SU-DHL-6 (cell line): ENCODE results near the gene HHATL.

Experiments used
- H2AFZ ChIP-seq: fragments of 200-600 bp; sonication (generic); 2 replicates; pipeline ENCODE4 v1.6.1; 2014; ENCODE audit warnings: low read depth, mild to moderate bottlenecking, moderate library complexity, mixed read lengths, antibody characterized with exemption, low read length; ENCODE audit not compliant: severe bottlenecking
- H3F3A ChIP-seq: fragments of 200-600 bp; shearing (Covaris generic); 2 replicates; pipeline ENCODE4 v1.6.0; 2016; ENCODE audit warnings: antibody characterized with exemption, mild to moderate bottlenecking; ENCODE audit not compliant: insufficient read depth
- H3K27ac ChIP-seq: fragments of 200-600 bp; sonication (generic); 2 replicates; pipeline ENCODE4 v1.5.1; 2016; ENCODE audit warnings: low read depth, mild to moderate bottlenecking, low read length, moderate library complexity, mixed read lengths
- H3K27me3 ChIP-seq: fragments of 200-600 bp; sonication (generic), shearing (Covaris generic); 2 replicates; pipeline ENCODE4 v1.6.0; 2014; ENCODE audit warnings: mild to moderate bottlenecking, low read length
- H3K36me3 ChIP-seq: fragments of 200-600 bp; sonication (generic); 2 replicates; pipeline ENCODE4 v1.6.1; 2014; ENCODE audit warnings: mild to moderate bottlenecking, low read length, mixed read lengths
- H3K4me2 ChIP-seq: fragments of 300-600, 200-600 bp; shearing (Covaris generic), sonication (generic); 2 replicates; pipeline ENCODE4 v1.6.0; 2014; ENCODE audit warnings: low read length, low read depth, mild to moderate bottlenecking; ENCODE audit not compliant: poor library complexity, severe bottlenecking
- H3K4me3 ChIP-seq: fragments of 200-600 bp; sonication (generic); 2 replicates; pipeline ENCODE4 v1.5.1; 2014; ENCODE audit warnings: antibody characterized with exemption, low read length, mild to moderate bottlenecking, mixed read lengths; ENCODE audit not compliant: insufficient read depth, poor library complexity, severe bottlenecking
- H3K79me2 ChIP-seq: fragments of 200-600 bp; sonication (generic); 2 replicates; pipeline ENCODE4 v1.6.1; 2014; ENCODE audit warnings: mild to moderate bottlenecking, low read length, moderate library complexity; ENCODE audit not compliant: insufficient read depth
- H3K9ac ChIP-seq: fragments of 200-600 bp; sonication (generic); 2 replicates; pipeline ENCODE4 v1.7.0; 2014; ENCODE audit warnings: mild to moderate bottlenecking, low read length
- H3K9me2 ChIP-seq: fragments of 200-600 bp; sonication (generic); replicated peaks from 2 replicates; pipeline ENCODE4 v1.6.1; 2014; ENCODE audit warnings: low read length; ENCODE audit not compliant: insufficient read depth
- H3K9me3 ChIP-seq: fragments of 200-600 bp; sonication (generic); 2 replicates; pipeline ENCODE4 v1.6.1; 2014; ENCODE audit warnings: low read length, mixed read lengths; ENCODE audit not compliant: insufficient read depth
- H4K20me1 ChIP-seq: fragments of 200-600 bp; sonication (generic); 2 replicates; pipeline ENCODE4 v1.6.1; 2014; ENCODE audit warnings: low read depth, mild to moderate bottlenecking, antibody characterized with exemption, low read length, moderate library complexity, mixed read lengths
- CTCF ChIP-seq: fragments of 200-600 bp; sonication (generic); IDR thresholded peaks from one replicate; pipeline ENCODE4 v1.5.1; 2017; ENCODE audit warnings: antibody characterized with exemption, mild to moderate bottlenecking, low read length, moderate library complexity; ENCODE audit not compliant: insufficient read depth, poor library complexity, severe bottlenecking
- EZH2phosphoT487 ChIP-seq: fragments of 200-600 bp; sonication (generic), shearing (Covaris generic); conservative IDR thresholded peaks from 2 replicates; pipeline ENCODE4 v1.6.1; 2018; ENCODE audit warnings: mild to moderate bottlenecking, antibody characterized with exemption, low read length, moderate library complexity, mixed read lengths

HHATL gene

DNA sequence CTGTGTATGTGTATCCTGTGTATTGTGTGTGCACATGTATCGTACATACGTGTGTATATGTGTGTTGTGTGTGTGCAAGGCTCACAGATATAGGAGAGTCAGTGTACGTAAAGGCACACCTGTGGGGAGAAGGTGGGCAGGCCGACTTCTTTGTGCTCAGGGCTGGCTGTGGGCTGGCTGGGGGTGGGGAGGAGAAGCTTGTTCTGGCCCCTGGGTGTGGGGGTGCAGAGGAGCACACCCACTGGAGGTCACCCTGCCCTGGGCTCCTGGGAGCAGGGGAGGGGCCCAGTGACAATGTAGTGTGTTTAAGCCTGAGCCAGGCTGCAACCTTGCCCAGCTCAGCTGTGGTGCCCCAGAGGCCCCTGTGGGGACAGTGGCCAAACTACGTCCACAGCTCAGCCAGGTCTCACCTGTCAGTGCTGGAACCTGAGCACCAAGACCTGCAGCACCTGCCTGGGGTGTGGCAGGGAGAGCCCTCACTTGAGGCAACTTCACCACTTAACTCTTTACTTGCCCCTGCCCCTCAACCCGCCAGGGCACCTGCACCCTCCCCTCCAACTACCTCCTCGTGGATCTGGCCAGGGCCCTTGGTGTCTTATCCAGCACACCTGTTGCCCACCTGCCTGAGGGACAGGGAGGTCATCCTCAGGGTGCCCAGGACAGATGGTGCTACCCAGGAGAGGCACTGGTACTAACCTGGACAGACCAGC is 2.6 kb upstream of the HHATL start:
- Histone ChIP-seq H2AFZ (no peak overlapping the region), H3K79me2 (no peaks in the 10 kb centered on the region), H3F3A (no peaks in the 10 kb centered on the region), H3K9ac (no peak overlapping the region), H3K27me3 (no peaks in the 10 kb centered on the region), H3K36me3 (no peaks in the 10 kb centered on the region), H3K9me3 (no peaks in the 10 kb centered on the region), H4K20me1 (no peaks in the 10 kb centered on the region), H3K27ac (no peak overlapping the region), H3K9me2 (no peaks in the 10 kb centered on the region), H3K4me2 (no peak overlapping the region), H3K4me3 (no peak overlapping the region)
- TF ChIP-seq CTCF (no peak), EZH2phosphoT487 (no peak)

DNA sequence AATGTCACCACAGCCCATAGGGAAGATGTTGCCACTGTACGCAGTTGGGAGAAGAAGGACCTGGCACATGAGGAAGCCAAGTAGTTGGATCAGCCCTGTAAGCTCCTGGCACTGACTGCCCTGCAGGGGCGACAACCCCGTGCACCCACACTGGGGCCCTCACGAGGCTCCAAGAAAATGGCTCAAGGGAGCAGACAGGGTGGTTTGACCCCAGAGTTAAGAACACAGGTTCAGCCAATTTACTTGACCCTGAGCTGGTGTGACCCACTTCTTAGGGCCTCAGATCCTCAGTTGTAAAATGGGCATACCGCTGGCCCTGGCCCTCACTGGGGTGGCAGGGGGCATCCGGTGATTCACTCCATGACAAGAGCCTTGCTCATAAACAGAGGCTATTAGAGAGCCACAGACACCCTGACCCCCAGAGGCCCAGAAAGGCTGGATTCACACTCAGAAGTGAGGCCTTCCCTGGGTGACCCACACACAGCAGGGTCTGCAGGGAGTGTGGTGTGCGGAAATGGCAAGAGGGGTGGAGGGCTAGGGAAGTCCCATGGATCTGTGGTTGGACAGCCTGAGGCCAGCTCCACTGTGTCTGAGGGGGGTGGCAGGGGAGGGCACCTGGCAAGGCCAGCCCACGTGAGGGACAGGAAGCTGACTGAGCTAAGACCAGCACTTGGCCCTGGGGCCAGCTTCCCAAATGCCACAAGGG is 1.7 kb upstream of the HHATL start:
- Histone ChIP-seq H4K20me1 (no peaks in the 10 kb centered on the region), H3K79me2 (no peaks in the 10 kb centered on the region), H3F3A (no peaks in the 10 kb centered on the region), H3K9ac (no peak overlapping the region), H3K4me3 (no peak overlapping the region), H3K27me3 (no peaks in the 10 kb centered on the region), H3K4me2 (no peak overlapping the region), H3K27ac (no peak overlapping the region), H3K9me2 (no peaks in the 10 kb centered on the region), H3K36me3 (no peaks in the 10 kb centered on the region), H2AFZ (no peak overlapping the region), H3K9me3 (no peaks in the 10 kb centered on the region)
- no peak for TF ChIP-seq EZH2phosphoT487
- TF ChIP-seq CTCF, result no peak

DNA sequence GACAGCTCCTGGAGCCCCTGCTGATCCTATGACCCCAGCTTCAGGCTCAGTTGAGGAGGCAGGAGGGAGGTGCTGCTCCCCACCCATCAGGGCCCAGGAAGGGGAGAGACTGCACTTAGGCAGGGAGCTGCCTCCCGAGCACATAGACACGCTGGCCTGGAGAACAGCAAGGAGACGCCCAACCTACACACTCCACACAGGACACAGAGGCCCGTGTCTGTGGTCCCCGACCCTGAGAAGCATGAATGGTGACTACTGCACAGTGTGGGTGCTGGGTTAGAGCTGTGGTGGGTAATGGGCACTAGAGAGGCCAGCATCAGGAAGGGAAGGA is 1.1 kb upstream of the HHATL start:
- no peak overlapping the region for H3K9ac ChIP-seq
- no peaks in the 10 kb centered on the region for H3K79me2 ChIP-seq
- no peaks in the 10 kb centered on the region for H4K20me1 ChIP-seq
- H2AFZ ChIP-seq, result no peak overlapping the region
- no peaks in the 10 kb centered on the region for H3F3A ChIP-seq
- H3K4me3 ChIP-seq, result no peak overlapping the region
- H3K4me2 ChIP-seq, result no peak overlapping the region
- H3K27me3 ChIP-seq, result no peaks in the 10 kb centered on the region
- no peak for TF ChIP-seq EZH2phosphoT487
- no peak for TF ChIP-seq CTCF
- no peaks in the 10 kb centered on the region for H3K36me3 ChIP-seq
- no peaks in the 10 kb centered on the region for H3K9me2 ChIP-seq
- no peaks in the 10 kb centered on the region for H3K9me3 ChIP-seq
- H3K27ac ChIP-seq, result no peak overlapping the region
